GM19043 (cell line): Measurements from ENCODE around the gene HLA-G.

Experiments
- ATAC-seq: cut with Tn5 transposase; IDR thresholded peaks from one replicate; pipeline ENCODE4 v1.9.1; 2021; ENCODE audit warnings: low read depth; ENCODE audit not compliant: unreplicated experiment

Gene HLA-G

DNA sequence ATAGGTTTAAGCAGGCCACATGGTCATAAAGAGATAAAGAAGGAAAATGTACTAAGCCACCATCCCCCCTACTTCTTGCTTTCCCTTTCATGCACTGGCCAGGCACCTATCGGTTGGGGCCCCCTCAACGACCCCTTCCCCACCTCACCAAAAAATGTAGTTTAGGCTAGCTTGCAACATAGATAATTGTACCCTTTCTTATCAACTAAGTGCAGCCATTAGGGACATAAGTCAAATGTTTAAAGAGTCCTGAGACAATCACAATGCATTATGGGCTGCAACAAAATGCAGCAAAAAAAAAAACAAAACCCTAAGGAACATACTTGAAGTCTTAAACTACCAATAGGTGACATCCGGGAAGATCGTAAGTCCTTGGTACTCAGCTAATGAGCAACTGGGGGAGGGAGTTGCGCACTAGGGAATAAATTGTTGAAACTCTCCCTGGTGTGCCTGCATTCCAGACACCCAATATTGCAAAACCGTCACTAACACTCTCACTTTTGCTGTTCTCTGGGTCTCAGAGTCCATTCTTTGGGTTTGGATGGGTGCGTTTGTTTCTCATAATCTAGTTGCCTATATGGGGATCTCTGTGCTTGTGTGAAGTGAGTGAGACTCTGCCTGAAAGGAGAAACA lies 12.4 kb upstream of the HLA-G start:
- no peak for ATAC-seq

DNA sequence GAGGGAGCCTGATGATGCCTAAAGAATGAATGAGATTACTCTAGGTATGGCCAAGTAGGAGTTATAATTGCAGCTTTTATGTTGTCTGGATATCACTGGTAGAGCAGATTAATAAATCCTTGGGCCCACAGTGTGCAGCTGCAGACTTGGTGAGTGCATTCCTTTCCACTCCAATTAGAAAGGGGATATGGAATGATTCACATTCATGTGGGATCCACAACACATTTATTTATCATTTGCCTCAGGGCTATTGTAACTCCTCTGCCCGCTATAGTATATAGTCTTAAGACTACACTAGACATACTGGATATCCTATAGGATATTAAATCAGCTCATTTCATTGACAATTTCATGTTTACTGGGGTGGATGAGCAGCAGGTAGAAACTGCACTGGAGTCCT lies 11.6 kb upstream of the HLA-G start:
- no peak for ATAC-seq

DNA sequence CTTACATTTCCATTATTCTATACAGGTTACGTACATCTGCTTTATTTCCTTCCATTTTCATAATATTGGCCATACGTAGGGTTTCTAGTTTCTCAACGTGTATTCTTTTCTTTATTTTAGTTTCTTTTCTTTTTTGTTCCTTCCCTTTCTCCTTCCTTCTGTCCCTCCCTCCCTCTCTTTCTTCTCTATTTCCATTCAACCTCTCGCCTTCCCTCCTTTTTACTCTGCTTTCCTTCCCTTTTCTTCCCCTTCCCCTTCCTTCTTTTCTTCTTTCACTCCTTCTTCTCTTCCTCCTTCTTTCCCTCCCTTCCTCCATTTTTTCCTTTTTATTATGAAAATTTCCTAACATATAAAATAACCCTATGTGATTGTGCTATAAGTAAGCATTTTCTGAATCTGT lies 8.7 kb upstream of the HLA-G start:
- no peak for ATAC-seq

DNA sequence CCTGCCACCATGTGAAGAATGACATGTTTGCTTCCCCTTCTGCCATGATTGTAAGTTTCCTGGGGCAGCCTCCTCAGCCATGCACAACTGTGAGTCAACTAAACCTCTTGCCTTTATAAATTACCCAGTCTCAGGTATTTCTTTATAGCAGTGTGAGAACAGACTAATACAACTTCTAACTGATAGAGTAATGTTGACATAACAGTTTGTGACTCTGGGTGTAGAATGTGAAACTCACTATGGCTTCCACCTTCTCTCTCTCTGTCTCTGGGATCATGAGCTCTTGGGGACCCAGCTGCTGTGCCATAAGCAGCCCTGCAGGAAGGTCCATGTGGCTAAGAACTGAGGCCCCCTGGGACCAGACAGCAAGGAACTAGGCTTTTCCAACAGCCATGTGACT lies 3.5 kb upstream of the HLA-G start:
- ATAC-seq = no peak

DNA sequence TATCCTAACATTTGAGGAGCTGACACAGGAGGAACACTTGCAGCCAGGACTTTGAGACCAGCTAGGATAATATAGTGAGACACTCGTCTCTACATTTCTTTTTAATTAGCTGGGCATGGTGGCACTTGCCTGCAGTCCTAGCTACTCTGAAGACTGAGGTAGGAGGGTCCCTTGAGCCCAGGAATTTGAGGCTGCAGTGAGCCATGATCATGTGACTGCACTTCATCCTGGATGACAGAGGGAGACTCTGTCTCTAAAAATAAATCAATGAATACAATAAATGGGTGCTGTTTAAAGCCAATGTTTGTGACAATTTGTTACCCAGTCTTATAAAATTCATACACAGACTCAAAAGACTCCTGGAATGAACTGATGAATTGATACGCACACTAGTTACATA lies 1.8 kb upstream of the HLA-G start:
- no peak for ATAC-seq

DNA sequence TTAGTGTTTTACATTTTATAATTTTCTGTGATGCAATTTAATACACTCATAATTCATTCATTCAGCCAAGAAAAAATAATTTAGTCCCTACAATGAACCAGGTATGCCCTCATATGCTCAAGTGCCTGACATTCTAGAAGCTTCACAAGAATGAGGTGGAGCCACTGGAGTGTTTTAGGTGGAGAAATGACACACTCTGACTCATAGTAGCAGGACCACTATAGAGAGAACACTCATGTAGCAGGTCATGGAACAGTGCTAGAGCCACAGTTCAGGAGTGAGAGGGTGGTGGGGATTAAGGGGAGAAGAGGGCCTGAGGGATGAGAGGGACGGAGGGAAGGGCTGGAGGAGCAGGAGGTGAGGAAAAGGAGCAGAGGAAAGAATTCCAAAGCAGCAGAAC lies 1.4 kb upstream of the HLA-G start:
- no peak for ATAC-seq

DNA sequence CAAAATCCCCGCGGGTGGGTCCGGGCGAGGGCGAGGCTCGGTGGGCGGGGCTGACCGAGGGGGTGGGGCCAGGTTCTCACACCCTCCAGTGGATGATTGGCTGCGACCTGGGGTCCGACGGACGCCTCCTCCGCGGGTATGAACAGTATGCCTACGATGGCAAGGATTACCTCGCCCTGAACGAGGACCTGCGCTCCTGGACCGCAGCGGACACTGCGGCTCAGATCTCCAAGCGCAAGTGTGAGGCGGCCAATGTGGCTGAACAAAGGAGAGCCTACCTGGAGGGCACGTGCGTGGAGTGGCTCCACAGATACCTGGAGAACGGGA lies 809 bp downstream of the HLA-G start:
- no peak for ATAC-seq

DNA sequence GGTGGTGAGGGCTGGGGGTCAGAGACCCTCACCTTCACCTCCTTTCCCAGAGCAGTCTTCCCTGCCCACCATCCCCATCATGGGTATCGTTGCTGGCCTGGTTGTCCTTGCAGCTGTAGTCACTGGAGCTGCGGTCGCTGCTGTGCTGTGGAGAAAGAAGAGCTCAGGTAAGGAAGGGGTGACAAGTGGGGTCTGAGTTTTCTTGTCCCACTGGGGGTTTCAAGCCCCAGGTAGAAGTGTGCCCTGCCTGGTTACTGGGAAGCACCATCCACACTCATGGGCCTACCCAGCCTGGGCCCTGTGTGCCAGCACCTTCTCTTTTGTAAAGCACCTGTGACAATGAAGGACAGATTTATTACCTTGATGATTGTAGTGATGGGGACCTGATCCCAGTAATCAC lies 2.1 kb downstream of the HLA-G start:
- no peak for ATAC-seq

DNA sequence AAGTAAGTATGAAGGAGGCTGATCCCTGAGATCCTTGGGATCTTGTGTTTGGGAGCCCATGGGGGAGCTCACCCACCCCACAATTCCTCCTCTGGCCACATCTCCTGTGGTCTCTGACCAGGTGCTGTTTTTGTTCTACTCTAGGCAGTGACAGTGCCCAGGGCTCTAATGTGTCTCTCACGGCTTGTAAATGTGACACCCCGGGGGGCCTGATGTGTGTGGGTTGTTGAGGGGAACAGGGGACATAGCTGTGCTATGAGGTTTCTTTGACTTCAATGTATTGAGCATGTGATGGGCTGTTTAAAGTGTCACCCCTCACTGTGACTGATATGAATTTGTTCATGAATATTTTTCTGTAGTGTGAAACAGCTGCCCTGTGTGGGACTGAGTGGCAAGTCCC lies 2.8 kb downstream of the HLA-G start:
- no peak for ATAC-seq

DNA sequence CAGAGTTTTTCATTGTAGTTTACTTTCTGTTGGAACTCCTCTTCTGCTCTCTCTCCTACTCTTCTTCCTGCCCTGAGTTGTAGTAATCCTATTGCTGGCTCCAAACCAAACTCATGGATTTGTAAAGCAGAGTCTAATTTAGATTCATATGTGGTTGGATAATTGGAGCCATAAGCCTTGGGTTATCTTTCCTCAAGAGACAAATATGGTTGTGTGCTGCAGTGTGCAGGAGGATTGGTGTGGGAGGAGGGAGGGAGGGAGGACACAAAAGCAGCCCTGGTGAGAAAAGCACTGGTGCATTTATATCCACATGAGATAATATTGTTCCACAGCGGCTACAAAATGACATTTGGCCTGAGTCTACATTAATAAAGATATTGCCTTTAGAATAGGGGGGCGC lies 4.2 kb downstream of the HLA-G start:
- ATAC-seq = no peak

DNA sequence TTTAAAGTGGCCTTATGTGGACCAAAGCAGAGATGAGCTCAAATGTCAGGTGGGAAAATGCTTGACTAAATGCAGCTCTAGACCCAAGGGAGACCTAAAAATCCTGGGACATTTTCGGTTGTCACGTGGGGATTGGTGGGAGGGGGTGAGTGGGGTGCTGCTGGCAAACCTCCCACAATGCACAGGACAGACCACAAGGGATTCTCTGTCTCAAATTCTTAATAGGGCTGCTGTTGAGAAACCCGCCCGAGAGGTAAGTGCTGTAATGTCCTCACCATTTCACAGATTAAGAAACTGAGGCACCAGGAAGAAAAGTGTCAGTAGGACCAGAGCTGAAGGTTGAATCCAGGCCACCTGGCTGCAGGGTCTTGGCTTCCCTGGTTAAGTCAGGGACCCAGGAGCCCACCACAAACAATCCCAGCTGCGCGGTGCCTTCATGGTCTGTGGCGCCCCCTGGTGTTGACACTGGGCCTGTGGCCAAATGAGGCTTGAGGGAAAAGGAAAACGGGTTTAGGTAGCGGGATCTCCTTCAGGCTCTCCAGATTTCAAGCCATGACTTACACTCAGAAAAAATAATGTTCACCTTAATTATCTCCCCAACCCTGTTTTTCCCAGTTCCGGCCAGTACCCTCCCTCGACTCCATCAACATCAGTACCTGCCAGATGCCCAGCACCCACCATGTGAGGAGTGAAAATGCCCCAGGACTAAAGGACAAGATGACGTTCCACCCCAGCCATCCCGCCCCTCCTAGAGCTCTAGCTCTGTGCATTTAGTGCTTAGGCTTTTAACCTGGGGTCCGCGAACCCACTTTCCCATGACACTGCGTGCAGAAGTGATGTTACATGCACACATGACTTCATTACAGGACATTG lies 7.2 kb downstream of the HLA-G start:
- no peak for ATAC-seq

DNA sequence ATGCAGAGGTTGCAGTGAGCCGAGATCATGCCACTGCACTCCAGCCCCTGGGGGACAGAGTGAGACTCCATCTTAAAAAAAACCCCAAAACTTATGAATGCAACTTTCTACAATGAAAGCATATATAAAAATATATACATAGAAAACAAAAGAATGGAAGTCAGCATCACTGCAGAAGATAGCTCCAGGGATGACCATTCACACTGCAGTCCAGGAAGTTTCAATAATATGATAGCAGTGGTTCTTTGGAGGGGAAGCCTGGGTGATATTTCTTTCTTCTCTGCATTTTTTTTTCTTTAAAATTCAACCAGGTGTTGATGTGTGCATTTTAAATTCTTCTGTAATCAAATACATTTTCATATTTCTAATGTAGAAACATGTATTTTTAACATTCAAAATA lies 12.3 kb downstream of the HLA-G start:
- no peak for ATAC-seq

DNA sequence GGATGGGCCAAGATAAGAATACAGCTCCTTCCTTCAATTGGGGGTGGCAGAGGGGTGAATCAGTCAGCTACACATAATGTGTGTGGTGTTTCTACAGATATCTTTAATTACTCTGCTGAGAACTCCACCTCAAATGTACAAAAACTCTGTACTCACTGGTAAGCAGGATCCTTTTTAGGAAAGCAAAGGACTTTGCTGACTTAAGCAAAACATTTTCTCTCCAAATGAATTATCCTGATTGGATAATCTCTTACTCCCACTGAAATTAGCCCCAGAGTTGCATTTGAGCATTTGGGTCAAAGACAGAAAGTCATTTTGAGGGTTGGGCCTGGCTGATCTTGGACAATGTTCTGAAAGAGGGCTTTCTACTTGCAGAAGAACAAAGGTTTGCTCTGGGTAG lies 13.4 kb downstream of the HLA-G start:
- ATAC-seq = no peak

DNA sequence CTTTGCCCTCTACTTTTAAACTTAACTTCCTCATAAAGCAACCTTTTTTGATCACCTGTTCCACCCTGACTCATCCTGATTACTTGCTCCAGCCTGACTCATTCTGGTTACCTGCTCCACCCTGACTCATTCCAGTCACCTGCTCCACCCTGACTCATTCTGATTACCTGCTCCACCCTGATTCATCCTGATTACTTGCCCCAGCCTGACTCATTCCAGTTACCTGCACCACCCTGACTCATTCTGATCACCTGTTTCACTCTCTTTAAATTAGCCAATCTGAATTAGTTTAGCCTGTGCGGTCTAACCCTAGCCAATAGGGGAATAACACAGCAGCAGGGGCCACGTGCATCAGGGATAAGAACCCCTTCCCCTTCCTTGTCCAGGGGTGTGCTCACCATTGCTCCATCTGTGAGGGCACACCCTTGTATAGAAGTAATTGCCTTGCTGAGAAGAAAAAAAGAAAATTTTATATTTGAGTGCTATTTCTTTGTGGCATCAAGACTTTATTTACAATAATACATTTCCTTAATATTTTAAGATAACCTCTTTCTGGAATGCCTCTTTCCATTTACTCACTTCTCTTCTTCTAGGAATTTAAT lies 17.9 kb downstream of the HLA-G start:
- no peak for ATAC-seq

DNA sequence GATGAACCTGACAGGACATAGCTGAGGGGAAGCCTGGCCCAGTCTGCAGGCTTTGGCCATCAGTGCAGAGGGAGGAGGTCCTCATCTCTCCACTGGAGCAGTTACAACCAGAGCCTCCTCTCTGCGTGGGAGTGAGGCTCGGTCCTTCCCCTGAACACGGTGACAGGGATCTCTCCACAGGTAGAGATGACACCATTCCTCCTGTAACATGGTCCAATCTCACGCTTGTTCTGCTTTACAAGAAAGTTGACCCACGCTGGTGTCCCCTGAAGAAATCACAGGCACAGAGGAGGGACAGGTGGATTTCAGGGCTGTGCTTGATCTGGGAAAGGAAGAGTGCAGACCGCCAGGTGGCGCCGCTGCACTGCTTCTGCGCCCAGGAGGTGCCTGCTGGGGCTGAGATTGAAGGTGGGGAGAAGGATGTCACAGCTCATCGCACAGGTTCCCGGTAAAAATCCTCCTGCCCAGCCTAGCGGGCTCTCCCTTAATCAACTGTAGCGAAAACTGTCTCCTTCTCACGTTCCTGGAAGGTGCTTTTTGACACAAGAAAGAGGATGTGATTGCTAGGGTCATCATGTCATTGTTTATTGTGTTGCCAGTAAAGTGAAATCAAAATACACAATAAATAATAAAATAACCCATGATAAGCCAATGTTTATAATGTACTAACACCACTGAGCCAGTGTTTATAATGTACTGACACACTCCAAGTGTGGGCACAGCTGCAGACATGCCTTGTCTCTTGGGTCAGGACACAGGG lies 20.4 kb downstream of the HLA-G start:
- no peak for ATAC-seq

DNA sequence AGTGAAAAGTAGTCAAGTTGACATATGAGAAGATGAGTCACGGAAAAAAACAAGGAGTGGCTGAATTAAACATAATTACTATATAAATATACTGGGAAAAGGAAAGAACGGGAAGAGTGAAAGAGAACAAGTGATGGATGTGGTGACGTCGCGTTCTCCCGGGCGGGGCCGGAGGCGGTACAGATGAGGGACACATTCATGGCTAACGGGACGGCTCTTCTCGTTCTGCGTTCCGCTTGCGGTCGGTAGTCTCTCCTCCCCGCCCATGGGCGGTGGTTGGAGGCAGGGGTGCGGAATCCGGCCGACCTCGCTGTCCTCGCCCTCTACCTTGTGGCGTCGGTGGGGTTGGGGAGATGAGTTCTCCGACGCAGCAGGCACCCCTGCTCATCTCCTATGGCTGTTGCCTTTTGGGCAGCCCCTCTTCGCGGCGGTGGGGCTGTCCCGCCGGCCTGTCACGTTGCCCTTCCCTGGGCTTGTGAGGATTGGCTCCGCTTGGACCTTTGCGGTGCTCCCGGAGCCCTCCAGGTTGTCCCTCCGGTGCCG lies 22.5 kb downstream of the HLA-G start:
- ATAC-seq = no peak

DNA sequence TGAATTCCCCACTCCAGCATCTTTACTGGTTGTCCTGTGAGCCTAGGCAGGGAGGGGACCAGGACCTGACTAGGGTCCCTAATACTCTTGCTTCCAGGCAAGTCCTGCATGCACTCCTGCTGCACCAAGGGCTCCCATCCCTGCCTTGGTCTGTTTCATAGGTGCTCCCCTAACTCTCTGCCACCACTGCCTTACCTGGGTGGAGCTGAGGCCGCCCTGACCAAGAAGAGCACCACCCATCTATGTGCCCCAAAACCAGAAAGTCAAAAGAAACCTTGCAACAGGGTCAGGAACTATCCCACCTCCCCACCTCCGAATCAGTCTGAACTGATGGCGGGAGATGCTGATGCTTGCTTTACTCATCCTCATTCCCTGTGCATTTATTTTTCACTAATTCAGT lies 23.6 kb downstream of the HLA-G start:
- no peak for ATAC-seq

DNA sequence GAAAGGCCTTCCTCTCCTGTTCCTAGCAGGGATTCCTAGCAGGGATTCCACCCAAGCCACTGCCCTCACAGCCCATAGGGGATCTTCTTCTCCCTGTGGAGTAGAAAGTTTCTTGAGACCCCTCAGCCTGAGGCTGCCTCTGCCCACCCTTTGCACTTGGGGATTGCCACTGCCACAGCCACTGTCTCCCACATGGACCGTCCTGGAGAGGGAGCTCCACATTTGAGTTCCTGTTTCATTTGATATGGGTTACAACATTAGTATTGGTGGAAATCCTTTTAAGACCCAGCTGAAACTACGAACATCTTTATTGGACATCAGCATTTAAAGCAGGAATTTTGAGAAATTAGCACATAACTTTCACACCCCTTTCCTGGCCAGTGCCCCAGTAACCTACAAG lies 25.6 kb downstream of the HLA-G start:
- no peak for ATAC-seq

DNA sequence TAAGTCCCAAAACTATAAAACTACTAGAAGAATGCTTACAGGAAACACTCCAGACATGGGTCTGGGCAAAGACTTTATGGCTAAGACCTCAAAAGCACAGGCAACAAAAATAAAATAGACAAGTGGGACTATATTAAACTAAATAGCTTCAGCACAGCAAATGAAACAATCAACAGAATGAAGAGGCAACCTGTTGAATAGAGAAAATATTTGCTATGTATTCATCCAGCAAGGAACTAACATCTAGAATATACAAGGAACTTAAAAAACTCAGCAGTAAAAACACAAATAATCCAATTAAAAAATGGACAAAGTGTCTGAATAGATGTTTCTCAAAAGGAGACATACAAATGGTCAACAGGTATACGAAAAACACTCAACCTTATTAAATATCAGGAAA lies 30.4 kb downstream of the HLA-G start:
- no peak for ATAC-seq

DNA sequence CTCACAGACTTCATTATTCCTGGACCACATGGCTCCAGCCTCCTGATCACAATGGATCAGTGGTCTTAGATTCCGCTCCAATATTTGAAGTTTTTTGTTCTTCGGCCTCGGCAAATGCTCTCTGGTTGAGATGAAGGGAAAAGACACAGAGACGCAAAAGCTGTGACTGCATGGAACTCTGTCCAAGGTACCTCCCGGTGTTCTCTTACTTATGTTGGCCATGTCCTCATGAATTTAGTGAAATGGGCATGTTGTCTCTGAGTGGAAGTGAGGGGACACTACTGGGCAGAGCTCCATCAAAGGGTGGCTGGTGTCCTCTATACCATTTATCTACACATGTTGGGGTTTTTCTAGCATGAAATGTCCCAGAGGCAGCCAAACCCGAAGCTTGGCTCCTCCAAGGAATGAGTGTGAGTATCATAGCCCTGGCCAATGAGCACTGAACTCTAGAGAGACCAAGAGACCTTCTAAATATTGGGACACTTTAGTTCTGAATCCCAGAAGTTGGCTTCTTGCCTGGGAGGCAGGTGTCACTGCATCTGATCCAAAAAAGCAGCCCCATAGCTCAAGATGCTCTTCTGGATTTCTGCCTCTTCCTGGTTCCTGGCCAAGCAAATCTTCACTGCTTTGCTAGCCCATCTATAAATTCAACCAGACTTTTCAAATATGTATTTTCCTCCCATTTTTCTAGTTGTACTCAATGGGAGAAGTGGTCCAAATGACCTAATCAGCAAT lies 34.1 kb downstream of the HLA-G start:
- ATAC-seq = no peak
